BJ (cell line): Measurements from ENCODE around the gene NKAIN1. TPM values are rescaled to one million over a fixed set of nuclear protein-coding genes. Genes with fewer than 3 reads are reported as not detected.

ENCODE experiments used
- CTCF ChIA-PET: fragments of 350-600 bp; formaldehyde crosslinking; extraction: SDS; loops from one replicate; lab custom pipeline; 2021; ENCODE audit warnings: antibody characterized with exemption, inconsistent platforms; lab: Yijun Ruan, JAX
- POLR2A ChIA-PET: fragments of 300-600 bp; sonication (Branson Sonifier 250); formaldehyde crosslinking; extraction: SDS; loops from one replicate; lab custom pipeline; 2021; ENCODE audit warnings: antibody characterized with exemption; lab: Charles Lee
- DNase-seq: peaks from one replicate; pipeline ENCODE4 v3.0.0-alpha.2; 2011; ENCODE audit warnings: low read depth
- H3K27me3 ChIP-seq: 2 replicates; pipeline ENCODE4 v1.6.0; 2011; ENCODE audit warnings: low read length; ENCODE audit not compliant: control insufficient read depth, insufficient read depth
- H3K36me3 ChIP-seq: 2 replicates; pipeline ENCODE4 v1.5.1; 2011; ENCODE audit warnings: low read length; ENCODE audit not compliant: control insufficient read depth, insufficient read depth
- H3K4me3 ChIP-seq: 2 replicates; pipeline ENCODE4 v1.5.1; 2011; ENCODE audit warnings: low read depth, mild to moderate bottlenecking, control low read depth, low read length
- CTCF ChIP-seq: IDR thresholded peaks from 2 replicates; pipeline ENCODE4 v1.5.1; 2011; ENCODE audit warnings: low read depth, mild to moderate bottlenecking, control low read depth, inconsistent platforms, low read length, moderate library complexity; ENCODE audit not compliant: insufficient read depth
- polyA plus RNA-seq: library from polyadenylated mRNA; depleted of rRNA; stranded (reverse); fragments of >200 nt; gene quantifications from 2 replicates; pipeline ENCODE4 v1.2.3, GENCODE V29; 2011; rRNA removed

The NKAIN1 gene
- polyA plus RNA-seq, 1 experiment, result 0.17 TPM

- DNase-seq, result no peak
- no peak for TF ChIP-seq CTCF
- CTCF ChIA-PET, result interaction anchor here (0.9 kb wide), 1 partner anchor 23 kb away, joined by 3 read pairs; no protein-coding TSS in a partner anchor
- Histone ChIP-seq H3K27me3 (no peaks in the 10 kb centered on the region; the same call in 1 of the 2 replicates), H3K4me3 (no peak overlapping the region), H3K36me3 (no peaks in the 10 kb centered on the region)
- POLR2A ChIA-PET, result no interaction called here
Measured at GRCh38 chr1:31135973-31136600, 103.6 kb downstream of the NKAIN1 start.

- ChIA-PET CTCF (no interaction called here), POLR2A (no interaction called here)
- Histone ChIP-seq H3K4me3 (no peak overlapping the region), H3K27me3 (no peaks in the 10 kb centered on the region; the same call in 1 of the 2 replicates), H3K36me3 (no peaks in the 10 kb centered on the region)
- no peak for TF ChIP-seq CTCF
- no peak for DNase-seq
Measured at GRCh38 chr1:31133368-31133767, 106.3 kb downstream of the NKAIN1 start.

Other genes starting within 250 kb of the NKAIN1 start
- gene PUM1, start 174.2 kb downstream of the NKAIN1 start, polyA plus RNA-seq, result 59.4 and 66.9 TPM in 2 replicates
- gene SNRNP40, start 56.9 kb upstream of the NKAIN1 start, polyA plus RNA-seq, result 42.1 and 55.2 TPM in 2 replicates
- 39.2 and 51.0 TPM in 2 replicates for gene ZCCHC17, start 57.1 kb upstream of the NKAIN1 start, polyA plus RNA-seq
- 9.0 and 11.7 TPM in 2 replicates for gene FABP3, start 133.2 kb upstream of the NKAIN1 start, polyA plus RNA-seq
- gene SERINC2, start 173.3 kb upstream of the NKAIN1 start, polyA plus RNA-seq, result 73.7 and 109 TPM in 2 replicates